GM18505 (cell line): ENCODE results near the gene SPATA32.

Experiments
- ATAC-seq: cut with Tn5 transposase; IDR thresholded peaks from one replicate; pipeline ENCODE4 v1.9.1; 2021; ENCODE audit not compliant: unreplicated experiment
- POLR2A ChIP-seq: IDR thresholded peaks from 4 replicates; pipeline ENCODE4 v1.6.1; 2011; ENCODE audit warnings: borderline replicate concordance; ENCODE audit not compliant: insufficient read depth, insufficient read length; ENCODE audit errors: extremely low read depth

The SPATA32 gene

DNA sequence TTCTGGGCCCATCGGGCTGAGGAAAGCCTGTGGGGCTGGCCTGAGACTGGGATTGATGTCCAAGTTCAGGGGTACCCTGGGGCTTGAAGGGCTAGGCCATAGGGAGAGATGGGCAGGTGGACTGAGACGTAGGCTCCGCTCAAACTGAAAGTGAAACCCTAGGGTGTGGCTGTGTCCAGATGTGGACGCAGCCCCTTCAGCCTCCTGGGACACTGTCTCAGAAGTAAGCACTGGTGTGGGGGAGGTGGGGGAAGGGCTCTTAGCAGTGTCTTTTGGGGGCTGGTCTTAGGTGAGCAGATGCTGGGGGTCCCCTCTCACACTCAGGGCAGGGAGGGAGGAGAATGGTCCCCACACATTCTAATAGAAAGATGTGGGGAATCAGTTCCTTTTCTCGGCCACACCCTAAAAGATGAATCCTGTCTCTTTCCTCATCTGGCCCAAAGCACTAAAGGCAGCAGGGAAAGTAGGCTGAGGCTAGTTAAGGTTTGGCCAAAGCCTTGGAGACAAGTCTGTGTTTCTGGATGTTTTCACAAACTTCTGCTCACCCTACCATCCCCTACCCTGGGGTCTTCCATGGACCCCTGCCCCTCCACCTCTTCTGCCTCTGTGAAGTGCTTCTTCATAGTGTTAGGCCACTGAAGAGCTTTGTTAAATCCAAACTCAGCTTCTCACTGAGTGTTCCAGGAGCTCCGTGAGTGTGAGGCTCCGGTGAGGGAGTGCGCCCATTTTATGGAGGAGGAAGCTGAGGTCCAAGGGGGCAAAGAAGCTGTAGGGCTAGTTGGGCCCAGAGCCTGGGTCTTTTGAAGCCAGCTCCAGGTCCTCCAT is 34.6 kb downstream of the SPATA32 start:
- peak; percentile 46 for TF ChIP-seq POLR2A
- ATAC-seq, result no peak

DNA sequence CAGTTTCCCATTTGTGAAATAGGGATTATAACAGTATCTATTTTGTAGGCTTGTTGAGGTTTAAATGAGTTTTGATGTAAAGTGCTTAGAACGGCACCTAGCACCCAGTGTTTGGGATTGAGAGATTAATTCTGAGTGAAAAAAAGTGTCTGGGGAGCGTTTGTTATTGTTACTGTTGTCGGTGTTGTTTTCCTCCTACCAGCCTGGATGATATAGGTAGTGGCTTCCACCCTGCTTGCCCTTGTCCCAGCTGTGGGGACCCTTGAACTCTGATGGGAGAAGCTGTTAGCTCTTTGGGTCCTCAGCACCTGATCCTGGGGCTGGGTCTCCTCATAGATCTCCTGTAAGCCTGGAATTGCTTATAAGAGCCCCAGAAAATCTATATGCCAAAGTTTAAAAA is 35.3 kb downstream of the SPATA32 start:
- no peak for ATAC-seq
- TF ChIP-seq POLR2A, result no peak

GRCh38 chr17:45225964-45226530 is 35.8 kb downstream of the SPATA32 start:
- TF ChIP-seq POLR2A, result peak; percentile 98
- peak; percentile 41 for ATAC-seq

GRCh38 chr17:45225051-45225700 is 36.7 kb downstream of the SPATA32 start:
- no peak for TF ChIP-seq POLR2A
- no peak for ATAC-seq

DNA sequence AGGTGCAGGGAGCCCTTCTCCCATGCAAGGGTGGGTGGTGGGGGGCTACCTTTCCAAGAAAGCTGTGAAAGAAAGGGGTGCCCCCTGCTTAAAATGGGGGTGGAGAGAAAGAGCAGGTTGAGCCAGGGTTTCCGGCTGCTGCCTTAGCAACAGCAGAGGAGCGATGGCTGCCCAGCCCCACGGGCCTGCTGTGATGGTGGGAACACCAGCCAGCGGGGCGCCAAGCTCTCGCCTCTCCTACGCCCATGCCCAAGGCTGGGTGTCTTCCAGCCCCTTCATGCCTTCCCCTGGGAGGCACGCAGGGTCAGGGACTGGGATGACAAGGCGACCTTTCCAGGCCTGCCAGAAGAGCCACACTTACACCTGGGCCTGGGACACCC is 37.2 kb downstream of the SPATA32 start:
- TF ChIP-seq POLR2A, result no peak
- no peak for ATAC-seq

DNA sequence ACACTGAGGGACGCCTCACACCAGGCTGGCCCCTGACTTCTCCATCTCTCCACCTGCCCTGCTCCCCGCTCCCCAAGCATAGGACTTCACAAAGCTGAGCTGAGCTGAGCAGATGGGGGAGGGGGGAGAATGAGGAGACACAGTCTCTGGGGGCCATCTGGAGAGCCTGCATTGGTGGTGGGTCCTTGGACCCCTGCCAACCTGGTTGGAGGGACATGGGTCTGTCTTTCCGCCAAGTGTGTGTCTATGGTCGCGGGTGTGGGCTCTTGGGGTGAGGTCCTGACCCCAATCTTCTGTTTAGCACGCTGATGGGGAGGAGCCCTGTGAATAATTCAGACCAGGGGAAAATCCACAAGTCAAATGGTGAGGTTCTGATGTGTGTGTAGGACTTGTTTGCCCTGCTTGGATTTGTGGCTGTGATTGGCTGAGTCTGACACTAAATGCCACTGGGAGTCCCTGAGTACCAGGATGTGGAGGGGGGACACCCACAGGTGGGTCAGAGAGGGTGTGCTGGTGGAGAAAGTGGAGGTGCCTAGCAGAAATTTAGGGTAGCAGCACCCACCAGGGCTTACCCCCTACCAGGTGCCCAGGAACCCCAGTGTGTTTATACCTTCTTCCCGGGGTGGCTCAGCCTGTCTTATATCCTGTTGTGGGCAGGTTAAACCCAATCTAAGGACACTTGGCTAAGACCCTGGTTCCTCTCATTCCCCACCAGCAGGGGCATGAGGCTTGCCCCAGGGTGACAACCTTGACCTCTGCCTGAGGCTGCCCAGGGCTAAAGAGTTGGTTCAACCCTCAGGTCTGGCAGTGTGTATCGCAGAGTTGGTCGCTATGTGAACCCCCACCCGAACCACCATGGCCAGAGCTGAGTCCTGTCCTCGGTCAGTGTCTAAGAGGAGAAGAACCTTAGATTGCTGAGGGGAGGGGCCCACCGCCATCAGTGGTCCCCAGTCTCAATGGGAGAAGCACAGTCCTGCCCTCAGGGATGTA is 38.1 kb downstream of the SPATA32 start:
- ATAC-seq, result no peak
- TF ChIP-seq POLR2A, result no peak

DNA sequence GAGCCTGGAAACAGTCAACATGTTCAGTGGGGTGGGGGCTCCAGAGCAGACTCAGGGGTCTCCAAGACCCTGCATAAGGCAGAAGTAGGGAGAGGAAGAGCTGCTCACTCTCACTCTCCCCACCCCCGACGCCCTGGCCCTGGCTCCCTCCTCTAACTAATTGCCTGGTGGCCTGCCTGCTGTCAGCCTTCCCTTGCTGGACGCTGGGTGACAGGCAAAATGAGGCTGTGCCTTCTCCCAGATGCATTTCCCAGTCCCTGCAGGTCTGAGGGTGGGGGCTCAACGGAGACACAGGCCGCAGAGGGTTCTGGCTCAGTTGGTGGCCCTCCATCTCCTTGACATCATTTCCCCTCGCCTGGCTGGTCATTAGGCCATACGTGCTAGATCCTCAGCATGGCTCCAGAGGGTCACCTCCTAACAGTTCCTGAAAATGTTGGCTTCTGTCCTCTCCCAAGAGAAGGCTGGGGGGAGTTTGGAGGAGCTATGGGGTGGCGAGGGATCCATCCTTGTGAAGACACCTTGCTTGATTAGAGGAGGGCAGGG is 38.8 kb downstream of the SPATA32 start:
- ATAC-seq, result no peak
- TF ChIP-seq POLR2A, result no peak

GRCh38 chr17:45222289-45222995 is 39.5 kb downstream of the SPATA32 start:
- ATAC-seq, result no peak
- peak; percentile 61 for TF ChIP-seq POLR2A

DNA sequence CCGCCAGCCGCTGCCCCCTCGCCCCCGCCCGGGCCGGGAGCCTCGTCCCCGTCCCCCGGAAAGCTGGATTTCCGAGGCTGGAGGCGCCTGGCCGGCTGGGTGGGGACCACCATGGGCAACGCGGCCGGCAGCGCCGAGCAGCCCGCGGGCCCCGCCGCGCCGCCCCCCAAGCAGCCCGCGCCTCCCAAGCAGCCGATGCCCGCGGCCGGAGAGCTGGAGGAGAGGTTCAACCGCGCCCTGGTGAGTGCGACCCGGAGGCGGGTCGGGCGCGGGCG is 39.9 kb downstream of the SPATA32 start:
- ATAC-seq, result no peak
- no peak for TF ChIP-seq POLR2A

DNA sequence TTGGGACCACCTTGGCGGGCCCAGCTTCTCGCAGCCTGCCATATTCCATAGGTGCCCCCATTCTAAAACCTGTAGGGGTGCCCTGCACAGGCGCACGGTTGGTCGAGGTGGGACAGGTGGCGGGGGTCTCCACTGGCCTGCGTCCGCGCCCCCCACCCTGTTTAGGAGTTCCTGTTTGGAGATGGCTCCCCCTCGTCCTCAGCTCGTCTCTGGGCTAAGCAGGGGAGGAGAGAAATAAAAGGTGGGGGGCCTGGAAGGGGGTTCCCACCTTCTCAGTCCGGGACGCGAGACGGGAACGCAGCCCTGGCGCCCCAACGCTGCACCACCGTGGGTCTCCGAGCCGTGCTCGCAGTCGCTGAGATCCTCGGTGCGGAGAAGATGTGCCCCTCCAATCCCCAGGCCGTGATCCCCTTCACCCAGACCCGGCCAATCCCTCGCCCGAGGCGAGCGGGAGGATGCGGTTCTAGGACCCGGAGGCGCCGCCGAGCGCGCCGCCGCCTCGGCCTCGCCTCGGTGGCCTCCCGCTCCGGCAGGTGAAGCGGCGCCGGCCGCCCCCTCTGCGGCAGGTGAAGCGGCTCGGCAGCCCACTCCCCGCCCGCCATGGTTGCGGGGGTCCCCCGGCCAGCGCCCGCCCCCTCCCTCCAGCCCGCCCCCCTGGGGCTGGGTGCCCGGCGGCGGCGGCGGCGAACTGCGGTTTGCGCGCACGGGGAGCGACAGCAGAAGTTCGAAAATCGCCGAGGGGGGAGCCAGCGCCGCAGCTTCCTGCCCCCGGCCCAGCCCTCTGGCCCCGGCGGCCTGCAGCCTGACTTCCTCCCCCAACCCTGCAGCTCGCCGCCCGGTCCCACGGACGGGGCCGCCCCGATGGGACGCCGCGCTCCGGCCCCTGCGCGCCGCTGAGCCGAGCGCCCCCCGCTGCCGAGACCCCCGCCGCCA is 40.5 kb downstream of the SPATA32 start, which contains the start of gene FMNL1:
Gene FMNL1, plus strand, starts transcription at position 805 of the 933 bp plus-strand sequence. CDS start 240 bp downstream, outside the sequence.
- no peak for ATAC-seq
- TF ChIP-seq POLR2A, result peak; percentile 50

- no peak for ATAC-seq
- TF ChIP-seq POLR2A, result no peak
Measured at GRCh38 chr17:45220079-45220478, 41.8 kb downstream of the SPATA32 start.
